Pancreas (tissue), 10 donors: ENCODE measurements around the gene THAP8. TPM values are rescaled to one million over a fixed set of nuclear protein-coding genes. Genes with fewer than 3 reads are reported as not detected.

Source experiments
- ATAC-seq, 4 donors: fragments of 200-7000 bp; cut with Tn5 transposase; one replicate each; pipeline versions ENCODE4 v1.8.0 to v1.9.1; 2020; ENCODE audit warnings: mild to moderate bottlenecking in 4 of 4, moderate library complexity in 4 of 4
- DNase-seq, 6 donors: peaks; one replicate each; pipeline ENCODE4 v3.0.0-alpha.2; 2020
- FAIRE-seq: peaks from 2 replicates; lab custom pipeline; 2012; peaks lifted over from hg19 to GRCh38; lab: Jason Lieb, UNC
- H3K27ac ChIP-seq, 4 donors: fragments of 200-600 bp; sonication (generic); 1 replicate in 3 of 4; 2 replicates in 1 of 4; pipeline versions ENCODE4 v1.5.0 to v1.8.0; 2020
- H3K27me3 ChIP-seq, 4 donors: fragments of 200-600 bp; one replicate each; pipeline ENCODE4 v1.8.0; 2021
- H3K36me3 ChIP-seq, 3 donors: fragments of 200-600 bp; sonication (generic) in 1 of 3; one replicate each; pipeline versions ENCODE4 v1.5.0 to v1.8.0; 2020 to 2021
- H3K4me1 ChIP-seq, 3 donors: fragments of 200-600 bp; one replicate each; pipeline ENCODE4 v1.8.0; 2021
- H3K4me3 ChIP-seq, 4 donors: fragments of 200-600 bp; sonication (generic) in 2 of 4; one replicate each; pipeline versions ENCODE4 v1.5.0 to v1.8.0; 2020 to 2021
- H3K9me3 ChIP-seq, 4 donors: fragments of 200-600 bp; one replicate each; pipeline ENCODE4 v1.8.0; 2021
- CTCF ChIP-seq, 4 donors: fragments of 200-600 bp; sonication (generic) in 3 of 4; IDR thresholded peaks; one replicate each; pipeline versions ENCODE4 v1.5.0 to v1.8.0; 2021; ENCODE audit warnings: antibody characterized with exemption in 4 of 4
- WGBS, 2 donors: extraction: QIAGEN DNeasy Blood & Tissue Kit; methylation state at CpG; one replicate each; pipeline ENCODE4 v1.1.7; 2013; 5-methylcytosine and 5-hydroxymethylcytosine counted together
- intact Hi-C, 3 donors: fragments of 100-400 bp; cut with DNase I; formaldehyde crosslinking; loops; one replicate each; pipeline versions ENCODE4 v1.11.1 to v1.14.2; 2022
- polyA plus RNA-seq, 2 donors: library from polyadenylated mRNA; stranded (reverse); fragments of 200-250 nt; gene quantifications; one replicate each; pipeline ENCODE4 v1.2.3, GENCODE V29; 2013
- total RNA-seq, 6 donors: library from RNA; stranded (reverse); fragmentation: NEBNext Ultra II Directional in 4 of 6; extraction: Animal tissue kit (Norgen Biotek cat#: 25700) in 4 of 6; gene quantifications; one replicate each; pipeline versions ENCODE4 v1.2.1 to v1.2.4, GENCODE V29; 2021 to 2023
- donor health status: healthy with polysubstance abuse.
- donor health status: DM: no; HTN: no; CAD: no; lungs with moderate emphysema.
- donor health status: DM: no; HTN: no; CAD: no.
- donor health status: control.
- donor health status: control.
- donor health status: Bipolar disorder and iron deficiency.
- donor health status: DM: yes; HTN: yes; CAD: no.
- donor health status: DM: no; HTN: no; CAD: no.
- donor health status: DM: no; HTN: no; CAD: no.
- donor health status: DM: yes; HTN: yes; CAD: no.

THAP8 gene
- total and polyA plus RNA-seq, 8 donors, result 0.88 to 3.2 (median 2.3) TPM

- DNase-seq, result no peak
- 89 to 93% methylated on average over 8 of the region's 8 CpGs for WGBS, 2 donors
- Histone ChIP-seq H3K9me3 (no peaks in the 10 kb centered on the region), H3K4me1 (peaks cover 0 to 11% (median 0%) of the 10 kb centered on the region in 3 donors), H3K4me3 (no peak overlapping the region), H3K27me3 (no peaks in the 10 kb centered on the region), H3K27ac (no peak overlapping the region), H3K36me3 (no peaks in the 10 kb centered on the region)
- FAIRE-seq, result no peak
- intact Hi-C loops, result no loop called here
- TF ChIP-seq CTCF (IDR thresholded peaks at IDR 0.05), result no peak
- ATAC-seq, result no peak
Observed at GRCh38 chr19:35992907-35993765, 60.9 kb downstream of the THAP8 start.

GRCh38 chr19:35991731-35992450, 62.2 kb downstream of the THAP8 start:
- Histone ChIP-seq H3K36me3 (no peaks in the 10 kb centered on the region), H3K4me1 (peaks cover 0 to 10% (median 0%) of the 10 kb centered on the region in 3 donors), H3K27me3 (no peaks in the 10 kb centered on the region), H3K4me3 (no peak overlapping the region), H3K9me3 (no peaks in the 10 kb centered on the region), H3K27ac (no peak overlapping the region)
- DNase-seq (no peak), ATAC-seq (no peak), FAIRE-seq (no peak)
- TF ChIP-seq CTCF (IDR thresholded peaks at IDR 0.05), result no peak
- WGBS, 2 donors, result 74 to 76% methylated on average over 7 of the region's 7 CpGs
- intact Hi-C loops, result no loop called here

DNA sequence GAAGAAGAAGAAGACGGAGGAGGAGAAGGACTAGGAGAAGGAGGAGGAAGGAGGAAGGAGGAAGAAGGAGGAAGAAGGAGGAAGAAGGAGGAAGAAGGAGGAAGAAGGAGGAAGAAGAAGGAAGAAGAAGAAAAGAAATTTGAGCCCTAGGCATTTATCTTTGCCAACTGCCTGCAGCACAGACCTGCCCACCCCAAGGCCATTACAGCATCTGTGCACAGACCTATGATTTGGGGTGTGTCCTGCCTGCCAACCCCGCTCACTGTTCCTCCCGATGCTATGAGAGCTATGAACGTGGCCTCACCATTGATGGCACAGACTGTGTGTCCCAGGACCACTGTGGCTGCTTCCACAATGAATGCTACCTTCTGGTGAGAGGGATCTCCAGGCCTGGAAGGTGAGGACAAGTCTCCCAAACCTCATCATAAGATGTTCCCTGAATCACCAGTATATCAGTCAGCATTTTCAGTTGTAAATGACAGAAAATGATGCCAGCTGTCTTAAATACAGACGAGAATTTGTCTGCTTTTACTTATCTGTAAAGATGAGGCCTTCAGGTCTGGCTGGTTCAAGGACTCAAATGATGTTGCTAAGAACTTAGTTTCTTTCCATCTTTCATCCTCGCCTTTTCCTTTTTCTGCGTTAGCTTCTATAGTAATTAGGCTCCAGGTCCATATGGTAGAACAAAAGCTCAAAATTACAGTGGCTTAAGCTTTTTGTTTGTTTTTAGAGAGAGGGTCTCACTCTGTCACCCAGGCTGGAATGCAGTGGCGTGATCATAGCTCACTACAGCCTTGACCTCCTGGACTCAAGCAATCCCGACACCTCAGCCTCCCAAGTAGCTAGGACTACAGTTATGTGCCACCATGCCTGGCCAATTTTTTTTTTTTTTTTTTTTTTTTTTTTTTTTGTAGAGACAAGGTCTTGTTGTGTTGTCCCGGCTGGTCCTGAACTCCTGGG, 63.0 kb downstream of the THAP8 start:
- peaks cover 0 to 3% (median 0%) of the 10 kb centered on the region in 4 donors for H3K27me3 ChIP-seq
- H3K27ac ChIP-seq, result no peak overlapping the region
- TF ChIP-seq CTCF (IDR thresholded peaks at IDR 0.05), result no peak
- ATAC-seq (no peak), DNase-seq (no peak), FAIRE-seq (no peak)
- H3K36me3 ChIP-seq, result no peaks in the 10 kb centered on the region
- H3K4me1 ChIP-seq, result peaks cover 0 to 2% (median 0%) of the 10 kb centered on the region in 3 donors
- H3K9me3 ChIP-seq, result no peaks in the 10 kb centered on the region
- WGBS, 2 donors, result 69 to 82% methylated on average over 10 of the region's 10 CpGs
- intact Hi-C loops, result no loop called here
- H3K4me3 ChIP-seq, result no peak overlapping the region

DNA sequence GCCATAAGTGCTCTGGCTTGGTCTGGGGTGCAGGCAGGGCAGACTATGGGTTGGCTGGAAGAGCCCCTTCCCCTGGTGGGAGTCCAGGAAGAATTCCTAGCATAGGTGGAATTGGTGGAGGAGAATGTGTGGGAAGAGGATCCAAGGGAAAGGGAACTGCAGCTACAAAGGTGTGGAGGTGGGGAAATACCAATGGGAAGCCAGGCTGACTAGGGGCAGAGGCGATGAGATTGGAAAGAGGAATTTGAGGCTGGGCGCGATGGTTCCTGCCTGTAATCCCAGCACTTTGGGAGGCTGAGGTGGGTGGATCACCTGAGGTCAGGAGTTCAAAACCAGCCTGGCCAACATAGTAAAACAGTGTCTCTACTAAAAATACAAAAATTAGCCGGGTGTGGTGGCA, 63.9 kb downstream of the THAP8 start:
- no peaks in the 10 kb centered on the region for H3K9me3 ChIP-seq
- FAIRE-seq (no peak), DNase-seq (no peak), ATAC-seq (no peak)
- intact Hi-C loops, result no loop called here
- H3K27ac ChIP-seq, result no peak overlapping the region
- WGBS, 2 donors, result 85 to 92% methylated on average over 4 of the region's 4 CpGs
- peaks cover 0 to 3% (median 0%) of the 10 kb centered on the region in 4 donors for H3K27me3 ChIP-seq
- no peak for TF ChIP-seq CTCF (IDR thresholded peaks at IDR 0.05)
- no peak overlapping the region for H3K4me3 ChIP-seq
- H3K36me3 ChIP-seq, result no peaks in the 10 kb centered on the region
- no peaks in the 10 kb centered on the region for H3K4me1 ChIP-seq
